NCI-H1694 treated with DMSO at 0.1 percent for 48 hours (cell line): ENCODE measurements around the gene SRM.
A peak's percentile ranks its signal among the peaks of the same experiment; 100 is the strongest.
"Not testable (repeated sequence)": the region's sequence is repeated elsewhere in the genome, so short reads cannot be mapped to it uniquely, and the experiment has no call there.

Experiments used
- DNase-seq: peaks from one replicate; lab custom pipeline; 2025; lab: John Stamatoyannopoulos, UW

Gene SRM

GRCh38 chr1:11059968-11060830, at the start of gene SRM:
TSS of gene SRM (minus strand) at chr1:11060018. CDS start at chr1:11059943, 75 bp downstream.
- DNase-seq: peak; percentile 71

GRCh38 chr1:11109047-11109760, 49.4 kb upstream of the SRM start:
- DNase-seq: no peak

DNA sequence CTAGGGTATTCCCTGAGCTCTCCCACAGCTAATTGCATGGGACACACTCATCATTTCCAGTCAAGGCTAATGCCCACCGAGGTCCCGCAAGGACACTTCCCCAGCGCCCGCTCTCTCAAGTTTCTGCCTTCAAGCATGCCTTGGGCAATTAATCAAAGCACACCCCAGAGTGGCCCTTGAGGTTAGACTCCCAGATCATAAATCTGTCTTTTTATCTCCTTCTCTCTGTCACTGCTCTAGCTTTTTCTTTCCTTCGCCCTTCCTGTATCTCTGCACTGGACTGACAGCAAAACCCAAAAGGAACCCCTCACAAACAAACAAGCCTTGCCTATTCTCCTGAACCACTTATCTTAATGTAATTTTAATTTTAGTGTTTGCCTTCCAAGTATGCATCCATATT, 47.8 kb upstream of the SRM start:
- DNase-seq: no peak

DNA sequence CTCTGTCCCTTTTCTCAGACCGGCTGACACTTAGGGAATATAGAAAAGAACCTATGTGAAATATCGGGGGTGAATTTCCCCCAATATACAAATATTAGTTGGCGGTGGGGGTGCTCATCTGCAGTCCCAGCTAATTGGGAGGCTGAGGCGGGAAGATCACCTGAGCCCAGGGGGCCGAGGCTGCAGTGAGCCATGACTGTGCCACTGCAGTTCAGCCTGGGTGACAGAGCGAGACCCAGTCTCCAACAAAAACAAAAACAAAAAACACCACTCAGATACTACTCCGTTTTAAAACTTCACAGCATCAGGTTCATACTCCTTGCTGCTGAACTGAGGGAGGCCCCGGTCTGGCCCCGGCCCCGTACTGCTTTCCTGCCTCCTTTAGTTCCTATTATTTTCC, 45.8 kb upstream of the SRM start:
- no peak for DNase-seq

GRCh38 chr1:11101347-11101746, 41.5 kb upstream of the SRM start:
- DNase-seq: no peak

- DNase-seq: not testable (repeated sequence)
Measured at GRCh38 chr1:11100806-11101205, 41.0 kb upstream of the SRM start.

DNA sequence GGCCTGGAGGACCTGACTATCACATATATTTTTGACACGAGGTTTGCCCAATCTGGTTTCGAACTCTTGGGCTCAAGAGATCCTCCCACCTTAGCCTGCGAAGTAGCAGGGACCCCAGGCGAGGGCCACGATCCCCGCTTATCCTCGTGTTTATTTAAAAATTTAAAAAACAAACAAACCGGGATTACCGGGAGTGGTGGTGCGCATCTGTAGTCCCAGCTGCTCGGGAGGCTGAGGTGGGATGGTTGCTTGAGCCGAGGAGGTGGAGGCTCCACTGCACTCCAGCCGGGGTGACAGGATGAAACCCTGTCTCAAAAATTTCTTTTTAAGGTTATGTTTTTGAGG, 40.3 kb upstream of the SRM start:
- no peak for DNase-seq

GRCh38 chr1:11099310-11100148, 39.7 kb upstream of the SRM start, which contains the start of gene EXOSC10:
TSS of gene EXOSC10 (minus strand) at chr1:11099869. CDS start at chr1:11099831, 38 bp downstream.
- peak; percentile 65 for DNase-seq

- no peak for DNase-seq
Measured at GRCh38 chr1:11098931-11099309, 39.1 kb upstream of the SRM start.

DNA sequence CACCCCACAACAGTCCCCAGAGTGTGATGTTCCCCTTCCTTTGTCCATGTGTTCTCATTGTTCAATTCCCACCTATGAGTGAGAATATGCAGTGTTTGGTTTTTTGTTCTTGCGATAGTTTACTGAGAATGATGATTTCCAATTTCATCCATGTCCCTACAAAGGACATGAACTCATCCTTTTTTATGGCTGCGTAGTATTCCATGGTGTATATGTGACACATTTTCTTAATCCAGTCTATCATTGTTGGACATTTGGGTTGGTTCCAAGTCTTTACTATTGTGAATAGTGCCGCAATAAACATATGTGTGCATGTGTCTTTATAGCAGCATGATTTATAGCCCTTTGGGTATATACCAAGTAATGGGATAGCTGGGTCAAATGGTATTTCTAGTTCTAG, 24.0 kb upstream of the SRM start:
- DNase-seq: not testable (repeated sequence)

DNA sequence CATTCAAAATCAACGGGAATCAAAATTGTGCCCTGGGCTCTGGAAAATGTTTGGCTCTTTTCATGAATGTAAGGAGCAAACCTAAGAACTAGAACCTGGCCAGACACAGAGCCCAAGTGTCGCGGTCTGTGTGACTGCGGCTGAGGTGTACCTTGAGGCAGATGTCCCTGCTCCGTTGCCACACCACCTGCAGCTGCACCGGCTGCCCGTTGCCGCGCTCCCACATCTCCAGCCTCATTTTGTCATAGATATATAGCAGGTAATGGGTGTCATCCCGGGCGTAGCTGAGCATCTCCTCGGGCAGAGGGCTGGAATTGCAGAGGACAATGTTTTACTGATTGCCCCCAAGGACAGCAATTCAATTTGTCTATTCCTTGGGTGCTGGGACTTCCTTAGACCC, 21.1 kb upstream of the SRM start:
- no peak for DNase-seq

DNA sequence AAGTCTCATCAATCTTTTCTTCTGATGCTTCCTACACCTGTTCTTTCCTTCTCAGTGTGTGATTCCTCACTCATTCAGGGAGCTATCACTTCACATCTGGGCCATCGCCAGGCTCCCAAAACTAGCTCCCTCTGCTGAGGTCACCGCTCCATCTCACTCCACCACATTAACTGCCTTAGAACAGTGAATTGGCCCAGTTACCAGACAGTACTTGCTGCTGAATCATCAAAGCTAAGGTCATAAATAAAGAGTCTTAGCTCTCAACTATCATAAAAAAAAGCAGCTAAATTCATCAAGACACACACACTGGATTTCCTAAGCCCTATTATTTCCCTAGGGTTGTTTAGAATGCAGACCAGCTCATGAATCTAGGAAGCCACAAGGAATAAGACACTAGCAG, 18.8 kb upstream of the SRM start:
- DNase-seq: no peak

DNA sequence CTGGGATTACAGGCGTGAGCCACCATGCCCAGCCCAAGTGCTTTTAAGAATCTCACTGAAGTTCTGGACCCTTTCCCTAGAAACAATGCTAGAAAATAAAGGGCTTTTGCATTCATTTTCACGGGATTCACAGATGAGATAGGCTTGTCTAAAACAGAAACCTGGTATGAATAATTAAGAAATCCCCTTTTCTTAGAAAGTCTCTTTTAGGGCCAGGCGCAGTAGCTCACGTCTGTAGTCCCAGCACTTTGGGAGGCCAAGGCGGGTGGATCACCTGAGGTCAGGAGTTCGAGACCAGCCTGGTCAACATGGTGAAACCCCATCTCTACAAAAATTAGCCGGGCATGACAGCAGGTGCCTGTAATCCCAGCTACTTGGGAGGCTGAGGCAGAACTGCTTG, 13.6 kb upstream of the SRM start:
- DNase-seq: not testable (repeated sequence)

GRCh38 chr1:11072216-11072917, 12.5 kb upstream of the SRM start:
- DNase-seq: peak; percentile 42

- peak; percentile 60 for DNase-seq
Measured at GRCh38 chr1:11071463-11072215, 11.8 kb upstream of the SRM start.

- no peak for DNase-seq
Measured at GRCh38 chr1:11070876-11071275, 11.1 kb upstream of the SRM start.

- DNase-seq: no peak
Measured at GRCh38 chr1:11068600-11069473, 9.0 kb upstream of the SRM start.

DNA sequence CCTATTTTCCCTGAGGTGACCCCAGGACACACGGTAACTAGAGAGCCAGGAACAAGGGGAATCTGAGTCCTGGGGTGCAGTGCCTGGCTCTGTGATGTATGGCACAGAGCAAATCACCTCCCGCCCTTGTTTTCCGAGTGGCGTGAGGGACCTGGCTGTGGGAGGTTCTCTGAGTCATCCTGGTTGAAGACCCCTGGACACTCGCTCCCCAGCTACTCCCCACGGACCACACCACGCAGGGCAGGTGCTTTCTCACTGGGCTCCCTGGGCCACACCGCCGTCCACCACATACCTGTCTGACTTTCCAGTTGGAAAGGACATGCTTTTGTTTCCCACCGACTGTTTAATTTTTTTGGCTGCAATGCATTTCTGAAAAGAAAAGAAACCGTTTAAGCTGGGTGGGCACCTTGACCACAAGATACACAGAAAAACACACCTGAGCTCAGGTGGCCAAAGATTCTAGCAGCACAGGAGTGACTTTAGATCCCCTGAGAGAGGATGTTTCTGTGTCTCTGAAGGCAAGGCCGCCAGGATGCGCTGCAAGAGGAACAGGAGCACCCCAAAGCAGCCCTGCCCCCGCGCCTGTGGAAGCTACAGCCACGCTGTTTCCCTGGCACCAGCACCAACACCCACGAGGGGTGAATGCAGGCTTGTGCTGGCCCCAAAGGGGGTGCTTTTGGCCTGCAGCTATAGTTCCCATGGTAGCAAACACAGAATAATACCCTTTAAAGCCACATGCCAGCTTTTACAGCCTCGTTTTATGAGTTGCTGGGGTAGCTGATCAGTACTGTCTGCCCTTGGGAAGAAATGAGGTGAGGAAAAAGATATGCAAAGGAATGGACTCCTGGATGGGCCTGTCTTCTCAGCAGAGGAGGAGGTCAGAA, 8.1 kb upstream of the SRM start:
- DNase-seq: no peak

GRCh38 chr1:11065796-11066195, 6.0 kb upstream of the SRM start:
- DNase-seq: no peak
